PC-3 (cell line): ENCODE measurements around the gene WNK2.

Source experiments
- EZH2 ChIP-seq: fragments of 300-600 bp; sonication (generic); IDR thresholded peaks from one replicate; pipeline ENCODE4 v1.6.1; 2017; ENCODE audit warnings: antibody characterized with exemption, mild to moderate bottlenecking, low read length; ENCODE audit not compliant: unreplicated experiment
- TF ChIP-seq, protein P1 (sequence below): fragments of 300-600 bp; sonication (generic); conservative IDR thresholded peaks from 2 replicates; pipeline ENCODE4 v1.5.1; 2017; ENCODE audit warnings: antibody characterized with exemption, low read depth, mild to moderate bottlenecking, low read length

DNA sequence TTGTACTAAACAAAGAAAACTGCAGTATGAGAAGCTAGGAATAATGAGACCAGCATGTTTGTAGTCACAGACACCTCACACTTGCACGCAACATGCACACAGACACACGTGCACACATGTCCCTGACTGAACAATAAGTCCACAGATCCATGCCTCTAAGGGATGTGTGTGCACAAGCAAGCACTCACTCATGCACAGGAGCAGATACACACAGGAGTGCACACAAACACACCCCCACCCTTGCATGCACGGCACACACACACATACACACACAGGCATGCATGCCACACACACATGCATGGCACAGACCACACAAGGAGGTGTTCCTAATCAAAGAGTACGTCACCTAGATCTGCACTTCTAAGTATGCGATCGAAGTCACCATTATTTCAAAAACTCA is 156.2 kb downstream of the WNK2 start:
- TF ChIP-seq, protein P1, sequence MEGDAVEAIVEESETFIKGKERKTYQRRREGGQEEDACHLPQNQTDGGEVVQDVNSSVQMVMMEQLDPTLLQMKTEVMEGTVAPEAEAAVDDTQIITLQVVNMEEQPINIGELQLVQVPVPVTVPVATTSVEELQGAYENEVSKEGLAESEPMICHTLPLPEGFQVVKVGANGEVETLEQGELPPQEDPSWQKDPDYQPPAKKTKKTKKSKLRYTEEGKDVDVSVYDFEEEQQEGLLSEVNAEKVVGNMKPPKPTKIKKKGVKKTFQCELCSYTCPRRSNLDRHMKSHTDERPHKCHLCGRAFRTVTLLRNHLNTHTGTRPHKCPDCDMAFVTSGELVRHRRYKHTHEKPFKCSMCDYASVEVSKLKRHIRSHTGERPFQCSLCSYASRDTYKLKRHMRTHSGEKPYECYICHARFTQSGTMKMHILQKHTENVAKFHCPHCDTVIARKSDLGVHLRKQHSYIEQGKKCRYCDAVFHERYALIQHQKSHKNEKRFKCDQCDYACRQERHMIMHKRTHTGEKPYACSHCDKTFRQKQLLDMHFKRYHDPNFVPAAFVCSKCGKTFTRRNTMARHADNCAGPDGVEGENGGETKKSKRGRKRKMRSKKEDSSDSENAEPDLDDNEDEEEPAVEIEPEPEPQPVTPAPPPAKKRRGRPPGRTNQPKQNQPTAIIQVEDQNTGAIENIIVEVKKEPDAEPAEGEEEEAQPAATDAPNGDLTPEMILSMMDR, result no peak
- no peak for TF ChIP-seq EZH2
